ENCODE data around the gene FBXL16. TPM values are rescaled to one million over a fixed set of nuclear protein-coding genes. Genes with fewer than 3 reads are reported as not detected.
"Not testable (repeated sequence)": the region's sequence is repeated elsewhere in the genome, so short reads cannot be mapped to it uniquely, and the experiment has no call there.

Gene FBXL16, protein sequence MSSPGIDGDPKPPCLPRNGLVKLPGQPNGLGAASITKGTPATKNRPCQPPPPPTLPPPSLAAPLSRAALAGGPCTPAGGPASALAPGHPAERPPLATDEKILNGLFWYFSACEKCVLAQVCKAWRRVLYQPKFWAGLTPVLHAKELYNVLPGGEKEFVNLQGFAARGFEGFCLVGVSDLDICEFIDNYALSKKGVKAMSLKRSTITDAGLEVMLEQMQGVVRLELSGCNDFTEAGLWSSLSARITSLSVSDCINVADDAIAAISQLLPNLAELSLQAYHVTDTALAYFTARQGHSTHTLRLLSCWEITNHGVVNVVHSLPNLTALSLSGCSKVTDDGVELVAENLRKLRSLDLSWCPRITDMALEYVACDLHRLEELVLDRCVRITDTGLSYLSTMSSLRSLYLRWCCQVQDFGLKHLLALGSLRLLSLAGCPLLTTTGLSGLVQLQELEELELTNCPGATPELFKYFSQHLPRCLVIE
- total RNA-seq, result 1 to 10 TPM; 8.8 TPM

DNA sequence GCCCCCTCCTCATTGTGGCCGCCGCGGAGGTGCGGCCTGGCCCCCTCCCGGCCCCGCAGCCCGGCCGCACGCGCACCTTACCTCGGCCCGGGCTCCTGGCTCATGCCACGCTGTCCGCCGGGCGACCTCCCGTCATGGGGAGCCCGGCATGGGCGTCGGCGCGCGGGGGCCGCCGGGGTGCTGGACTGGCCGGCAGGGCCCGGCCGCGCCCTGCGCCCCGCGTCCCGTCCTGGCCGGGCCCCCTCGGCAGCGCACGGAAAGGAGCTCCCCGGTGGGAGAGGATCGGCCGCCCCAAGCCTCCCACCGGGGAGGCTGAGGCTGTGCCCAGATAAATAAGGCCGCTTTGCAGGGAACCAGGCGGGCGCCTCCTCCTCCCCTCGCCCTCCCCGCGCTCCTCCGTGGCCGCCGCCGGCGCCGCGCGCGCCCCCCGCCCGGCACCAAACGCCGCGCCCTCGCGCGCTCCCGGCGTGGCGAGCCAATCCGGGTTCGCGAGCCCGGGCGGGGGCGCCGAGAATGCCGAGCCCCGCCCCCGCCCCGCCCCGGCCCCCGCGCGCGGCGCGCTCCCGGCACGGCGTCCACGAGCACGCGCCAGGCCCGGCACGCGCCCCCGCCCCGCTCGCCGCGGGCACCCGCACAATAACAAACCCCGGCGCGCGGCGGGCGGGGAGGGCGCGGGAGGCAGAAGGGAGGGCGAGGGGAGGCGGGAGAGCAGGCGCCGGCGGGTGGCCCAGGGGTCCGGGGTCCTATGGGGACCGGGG is at the start of gene FBXL16:
FBXL16 (minus strand) TSS at position 371 of the 758 bp plus-strand sequence. CDS start 8,396 bp downstream, outside the sequence.
- Mint-ChIP-seq H3K4me3 (no peak within 1 kb of the TSS), H3K36me3 (ENCODE audit: insufficient read depth in 2 of 2) (no peaks in the 10 kb centered on the region), H3K4me1 (ENCODE audit: low read depth) (no peaks in the 10 kb centered on the region), H3K9me3 (no peaks in the 10 kb centered on the region), H3K27me3 (ENCODE audit: low read depth) (peaks cover 53% of the 10 kb centered on the region), H3K27ac (no peak within 1 kb of the TSS)
- ATAC-seq (replicated peaks in 1 of 2), result no peak
- DNase-seq, result no peak

GRCh38 chr16:754656-755055 is 49.1 kb upstream of the FBXL16 start:
- no peak overlapping the region for H3K4me3 Mint-ChIP-seq
- H3K27ac Mint-ChIP-seq, result no peak overlapping the region
- no peak for DNase-seq
- ATAC-seq (replicated peaks in 1 of 2), result no peak
- H3K36me3 Mint-ChIP-seq (ENCODE audit: insufficient read depth in 2 of 2), result no peaks in the 10 kb centered on the region
- H3K4me1 Mint-ChIP-seq (ENCODE audit: low read depth), result no peaks in the 10 kb centered on the region
- H3K9me3 Mint-ChIP-seq, result no peaks in the 10 kb centered on the region
- no peaks in the 10 kb centered on the region for H3K27me3 Mint-ChIP-seq (ENCODE audit: low read depth)

- not testable (repeated sequence) for ATAC-seq (replicated peaks in 1 of 2)
Observed at GRCh38 chr16:754121-754607, 48.6 kb upstream of the FBXL16 start.

DNA sequence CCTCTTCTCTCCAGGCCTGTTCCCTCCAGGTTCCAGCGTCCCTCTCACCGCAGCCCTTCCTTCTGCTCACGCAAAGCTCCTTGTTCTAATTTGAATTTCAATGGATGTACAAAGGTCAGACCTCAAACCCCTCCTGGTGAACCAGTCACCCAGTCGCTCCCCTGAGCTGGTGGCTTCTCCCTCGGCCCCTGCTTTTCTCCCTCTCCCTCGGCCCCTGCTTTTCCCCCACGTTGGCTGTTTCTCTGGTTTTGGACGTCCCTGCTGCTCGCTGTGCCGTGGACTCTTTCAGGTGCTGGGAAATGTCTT is 46.4 kb upstream of the FBXL16 start:
- Mint-ChIP-seq H3K9me3 (no peaks in the 10 kb centered on the region), H3K27ac (no peak overlapping the region), H3K4me3 (no peak overlapping the region), H3K4me1 (ENCODE audit: low read depth) (no peaks in the 10 kb centered on the region), H3K27me3 (ENCODE audit: low read depth) (no peaks in the 10 kb centered on the region), H3K36me3 (ENCODE audit: insufficient read depth in 2 of 2) (no peaks in the 10 kb centered on the region)
- DNase-seq (no peak), ATAC-seq (replicated peaks in 1 of 2) (no peak)

More at GRCh38 chr16:754121-754607, 48.6 kb upstream of the FBXL16 start:
- not testable (repeated sequence) for H3K36me3 Mint-ChIP-seq (ENCODE audit: insufficient read depth in 2 of 2); H3K27ac Mint-ChIP-seq; H3K4me1 Mint-ChIP-seq (ENCODE audit: low read depth); DNase-seq; H3K27me3 Mint-ChIP-seq (ENCODE audit: low read depth); H3K4me3 Mint-ChIP-seq; H3K9me3 Mint-ChIP-seq

DNA sequence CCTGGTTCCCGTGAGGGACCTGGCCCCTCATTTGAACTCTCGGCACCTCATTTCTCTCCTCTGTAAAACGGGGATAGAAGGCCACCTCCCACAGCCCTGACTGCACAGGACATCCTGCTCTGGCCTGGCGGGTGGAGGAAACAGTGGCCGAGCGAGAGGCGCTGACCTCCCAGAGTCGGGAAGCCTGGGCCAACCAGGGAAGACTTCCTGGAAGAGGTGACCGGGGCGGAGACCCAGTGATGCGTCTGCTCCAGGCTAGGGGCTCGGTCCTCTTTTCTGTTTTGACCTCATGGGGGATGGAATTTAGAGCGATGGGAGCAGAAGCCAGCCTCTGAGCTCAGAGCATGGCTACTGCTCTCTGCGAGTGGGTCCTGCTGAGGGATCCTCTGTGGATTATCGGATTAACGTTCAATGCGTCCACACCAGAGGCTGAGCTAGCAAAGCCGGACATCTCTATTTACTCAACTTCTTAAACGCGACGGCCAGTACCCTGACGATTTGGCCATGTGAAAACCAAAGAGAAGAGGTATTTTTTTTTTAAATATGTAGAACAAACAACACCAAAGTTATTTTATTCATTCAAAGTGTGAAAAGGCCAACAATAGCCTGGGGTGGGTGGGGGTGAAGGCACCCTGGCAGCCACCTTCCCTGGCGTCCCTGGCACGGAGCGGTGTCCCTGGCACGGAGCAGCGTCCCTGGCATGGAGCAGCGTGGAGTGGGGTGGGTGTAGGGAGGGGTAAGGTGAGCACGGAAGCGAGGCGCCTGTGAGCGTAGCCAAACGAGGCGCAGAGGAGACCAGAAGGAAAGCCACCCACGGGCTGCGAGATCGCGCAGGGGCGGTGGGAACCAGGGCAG is 45.8 kb upstream of the FBXL16 start:
- Mint-ChIP-seq H3K4me1 (ENCODE audit: low read depth) (no peaks in the 10 kb centered on the region), H3K27ac (no peak overlapping the region), H3K36me3 (ENCODE audit: insufficient read depth in 2 of 2) (no peaks in the 10 kb centered on the region), H3K9me3 (no peaks in the 10 kb centered on the region), H3K4me3 (no peak overlapping the region), H3K27me3 (ENCODE audit: low read depth) (no peaks in the 10 kb centered on the region)
- DNase-seq (no peak), ATAC-seq (replicated peaks in 1 of 2) (no peak)

DNA sequence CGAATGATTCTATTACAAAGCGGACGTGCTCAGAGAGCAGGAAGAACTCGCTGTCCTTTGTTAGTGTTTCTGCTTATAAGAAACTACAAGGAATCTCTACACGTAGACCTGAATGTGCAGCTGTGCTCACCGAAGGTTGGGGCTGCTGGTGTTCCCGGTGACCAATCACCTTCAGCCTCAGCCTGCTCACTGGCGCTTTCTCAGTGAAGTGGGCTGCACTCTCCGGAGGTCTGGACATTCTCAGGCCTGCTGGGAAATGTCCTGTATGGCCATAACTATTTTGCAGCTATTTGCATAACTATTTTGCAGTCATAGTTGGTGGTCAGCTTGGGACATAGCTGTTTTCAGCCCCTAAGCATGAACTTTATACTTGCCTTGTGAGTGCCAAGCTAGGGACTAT is 44.9 kb upstream of the FBXL16 start:
- no peak for ATAC-seq (replicated peaks in 1 of 2)
- no peaks in the 10 kb centered on the region for H3K27me3 Mint-ChIP-seq (ENCODE audit: low read depth)
- no peaks in the 10 kb centered on the region for H3K36me3 Mint-ChIP-seq (ENCODE audit: insufficient read depth in 2 of 2)
- H3K27ac Mint-ChIP-seq, result no peak overlapping the region
- no peak overlapping the region for H3K4me3 Mint-ChIP-seq
- no peaks in the 10 kb centered on the region for H3K9me3 Mint-ChIP-seq
- H3K4me1 Mint-ChIP-seq (ENCODE audit: low read depth), result no peaks in the 10 kb centered on the region
- no peak for DNase-seq

DNA sequence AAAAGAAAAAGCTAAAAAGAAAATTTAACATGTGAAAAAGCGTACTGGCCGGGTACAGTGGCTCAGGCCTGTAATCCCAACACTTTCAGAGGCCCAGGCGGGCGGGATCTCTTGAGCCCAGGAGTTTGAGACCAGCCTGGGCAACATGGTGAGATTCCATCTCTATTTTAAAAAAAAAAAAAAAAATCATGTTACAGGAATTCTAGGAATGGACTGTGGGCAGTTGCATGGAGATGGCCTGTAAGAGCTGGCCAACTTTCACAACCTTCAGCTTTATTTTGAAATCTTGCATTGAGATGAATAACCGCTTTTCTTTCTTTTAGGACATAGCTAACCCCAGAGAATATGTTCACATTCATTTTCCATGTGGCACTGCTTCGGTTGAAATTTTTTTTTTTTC is 43.4 kb upstream of the FBXL16 start:
- Mint-ChIP-seq H3K4me3 (no peak overlapping the region), H3K27me3 (ENCODE audit: low read depth) (no peaks in the 10 kb centered on the region), H3K27ac (no peak overlapping the region), H3K9me3 (no peaks in the 10 kb centered on the region), H3K36me3 (ENCODE audit: insufficient read depth in 2 of 2) (no peaks in the 10 kb centered on the region), H3K4me1 (ENCODE audit: low read depth) (no peaks in the 10 kb centered on the region)
- no peak for DNase-seq
- no peak for ATAC-seq (replicated peaks in 1 of 2)

- H3K27me3 Mint-ChIP-seq (ENCODE audit: low read depth), result no peaks in the 10 kb centered on the region
- H3K36me3 Mint-ChIP-seq (ENCODE audit: insufficient read depth in 2 of 2), result no peaks in the 10 kb centered on the region
- H3K9me3 Mint-ChIP-seq, result no peaks in the 10 kb centered on the region
- DNase-seq (no peak), ATAC-seq (replicated peaks in 1 of 2) (no peak)
- H3K27ac Mint-ChIP-seq, result no peak overlapping the region
- H3K4me1 Mint-ChIP-seq (ENCODE audit: low read depth), result no peaks in the 10 kb centered on the region
- H3K4me3 Mint-ChIP-seq, result no peak overlapping the region
Observed at GRCh38 chr16:747978-748746, 42.6 kb upstream of the FBXL16 start.

DNA sequence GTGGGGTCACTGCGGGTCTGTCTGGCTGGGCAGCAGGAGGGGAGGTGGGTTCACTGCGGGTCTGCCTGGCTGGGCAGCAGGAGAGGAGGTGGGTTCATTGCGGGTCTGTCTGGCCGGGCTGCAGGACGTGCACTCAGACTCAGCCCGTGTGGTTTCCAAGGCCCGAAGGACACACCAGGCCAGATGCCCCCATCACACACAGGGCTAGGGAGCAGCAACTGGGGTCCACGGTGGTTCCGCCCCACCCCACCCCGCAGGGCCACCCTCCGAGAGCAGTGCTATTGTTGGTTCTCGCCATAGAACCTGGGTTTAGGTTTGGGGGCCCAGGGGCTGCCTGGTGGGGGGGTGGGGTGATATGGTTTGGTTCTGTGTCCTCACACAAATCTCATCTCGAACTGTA is 41.0 kb upstream of the FBXL16 start:
- H3K4me3 Mint-ChIP-seq, result no peak overlapping the region
- no peaks in the 10 kb centered on the region for H3K9me3 Mint-ChIP-seq
- no peak overlapping the region for H3K27ac Mint-ChIP-seq
- H3K4me1 Mint-ChIP-seq (ENCODE audit: low read depth), result no peaks in the 10 kb centered on the region
- H3K27me3 Mint-ChIP-seq (ENCODE audit: low read depth), result no peaks in the 10 kb centered on the region
- no peaks in the 10 kb centered on the region for H3K36me3 Mint-ChIP-seq (ENCODE audit: insufficient read depth in 2 of 2)
- no peak for ATAC-seq (replicated peaks in 1 of 2)
- no peak for DNase-seq

GRCh38 chr16:745739-746138 is 40.1 kb upstream of the FBXL16 start:
- Mint-ChIP-seq H3K36me3 (ENCODE audit: insufficient read depth in 2 of 2) (no peaks in the 10 kb centered on the region), H3K4me1 (ENCODE audit: low read depth) (no peaks in the 10 kb centered on the region), H3K4me3 (no peak overlapping the region), H3K27me3 (ENCODE audit: low read depth) (no peaks in the 10 kb centered on the region), H3K9me3 (no peaks in the 10 kb centered on the region), H3K27ac (no peak overlapping the region)
- ATAC-seq (replicated peaks in 1 of 2) (no peak), DNase-seq (peak in 1 of 2 donors; percentile 44)

- H3K27me3 Mint-ChIP-seq (ENCODE audit: low read depth), result no peaks in the 10 kb centered on the region
- ATAC-seq (replicated peaks in 1 of 2), result no peak
- H3K4me1 Mint-ChIP-seq (ENCODE audit: low read depth), result peaks cover 13% of the 10 kb centered on the region
- no peak overlapping the region for H3K27ac Mint-ChIP-seq
- DNase-seq, result no peak
- H3K4me3 Mint-ChIP-seq, result no peak overlapping the region
- no peaks in the 10 kb centered on the region for H3K36me3 Mint-ChIP-seq (ENCODE audit: insufficient read depth in 2 of 2)
- no peaks in the 10 kb centered on the region for H3K9me3 Mint-ChIP-seq
Observed at GRCh38 chr16:743794-744500, 38.3 kb upstream of the FBXL16 start.

GRCh38 chr16:742894-743293 is 37.3 kb upstream of the FBXL16 start:
- not testable (repeated sequence) for H3K36me3 Mint-ChIP-seq (ENCODE audit: insufficient read depth in 2 of 2); DNase-seq; H3K4me3 Mint-ChIP-seq; H3K27me3 Mint-ChIP-seq (ENCODE audit: low read depth); H3K9me3 Mint-ChIP-seq; ATAC-seq (replicated peaks in 1 of 2); H3K27ac Mint-ChIP-seq
- peaks cover 20% of the 10 kb centered on the region for H3K4me1 Mint-ChIP-seq (ENCODE audit: low read depth)

Measured in activated T-cell treated with anti-CD3 and anti-CD28 coated beads, Interleukin-2, amount 50 U/mL, for 72 hours (primary cell).